GM21717 (cell line): ENCODE data around the gene NEURL1B.

Experiments used
- ATAC-seq: cut with Tn5 transposase; IDR thresholded peaks from one replicate; pipeline ENCODE4 v1.9.1; 2021; ENCODE audit warnings: mild to moderate bottlenecking, moderate library complexity; ENCODE audit not compliant: unreplicated experiment

NEURL1B gene

DNA sequence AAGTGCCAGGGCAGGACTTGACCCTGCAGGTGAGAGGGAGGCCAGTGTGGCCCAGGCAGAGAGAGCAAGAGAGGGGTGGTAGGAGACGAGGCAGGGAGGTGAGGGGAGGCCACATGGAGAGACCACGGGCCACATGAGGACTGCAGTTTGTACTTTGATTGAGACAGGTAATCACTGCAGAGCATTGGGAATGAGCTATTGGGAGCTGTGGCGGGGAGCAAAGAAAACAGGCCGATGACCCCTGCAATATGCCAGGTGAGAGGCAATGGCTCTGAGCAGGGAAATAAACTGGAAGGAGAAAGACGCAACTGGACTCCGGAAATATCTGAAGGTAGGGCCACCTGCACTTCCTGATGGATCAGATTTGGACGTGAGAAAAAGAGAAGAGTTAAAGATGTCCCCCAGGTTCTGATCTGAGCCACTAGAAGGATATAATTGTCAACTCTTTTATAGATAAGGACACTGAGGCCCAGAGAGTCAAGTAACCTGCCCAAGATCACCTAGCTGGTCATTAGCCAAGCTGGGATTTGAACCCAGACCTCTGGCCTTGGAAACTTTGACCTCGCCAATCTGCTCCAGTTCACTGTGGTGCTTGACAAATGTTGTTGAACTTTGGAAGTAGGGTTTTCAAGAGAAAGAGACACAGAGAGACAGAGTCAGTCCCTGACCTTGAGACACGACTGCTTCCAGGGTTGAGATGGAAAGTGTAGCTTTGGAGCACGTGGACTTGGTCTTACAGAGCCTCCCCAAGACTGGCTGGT, 87.6 kb downstream of the NEURL1B start:
- no peak for ATAC-seq

DNA sequence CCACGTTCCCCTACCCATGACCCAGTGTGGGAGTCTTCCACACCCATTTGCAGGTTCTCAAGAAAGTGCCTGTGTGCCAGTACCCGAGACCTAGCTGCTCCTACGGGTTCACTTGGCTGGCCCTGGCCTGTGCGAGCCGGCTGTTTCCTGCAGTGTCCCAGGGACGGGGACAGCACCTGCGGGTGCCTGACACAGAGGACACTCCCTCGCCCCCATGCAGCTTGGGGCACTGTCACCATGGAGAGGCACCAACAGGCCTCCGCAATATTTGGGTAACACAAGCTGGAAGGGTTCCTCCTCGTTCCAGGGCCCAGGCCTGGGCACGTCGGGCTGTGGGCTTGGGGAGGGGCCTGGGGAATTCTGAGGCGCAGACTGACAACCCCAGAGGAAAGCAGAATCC, 88.5 kb downstream of the NEURL1B start:
- ATAC-seq: no peak

DNA sequence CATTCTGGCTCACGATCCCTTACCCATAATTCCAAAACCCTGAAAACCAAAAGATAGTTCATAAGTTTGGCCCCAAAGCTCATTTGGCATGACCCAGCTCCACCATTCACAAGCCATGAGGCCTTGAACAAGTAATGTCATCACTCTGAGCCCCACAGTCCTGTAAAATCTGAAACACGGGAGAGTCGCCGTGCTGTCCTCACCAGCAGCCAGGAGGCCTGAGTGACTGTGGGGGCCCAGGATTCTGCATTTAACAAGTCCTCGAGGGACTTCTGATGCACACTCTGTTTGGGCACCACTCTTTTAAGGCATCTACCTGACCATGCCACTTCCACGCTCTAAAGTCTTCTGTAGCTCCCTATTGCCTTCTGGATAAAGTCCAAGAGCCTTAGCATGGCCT, 89.2 kb downstream of the NEURL1B start:
- no peak for ATAC-seq

DNA sequence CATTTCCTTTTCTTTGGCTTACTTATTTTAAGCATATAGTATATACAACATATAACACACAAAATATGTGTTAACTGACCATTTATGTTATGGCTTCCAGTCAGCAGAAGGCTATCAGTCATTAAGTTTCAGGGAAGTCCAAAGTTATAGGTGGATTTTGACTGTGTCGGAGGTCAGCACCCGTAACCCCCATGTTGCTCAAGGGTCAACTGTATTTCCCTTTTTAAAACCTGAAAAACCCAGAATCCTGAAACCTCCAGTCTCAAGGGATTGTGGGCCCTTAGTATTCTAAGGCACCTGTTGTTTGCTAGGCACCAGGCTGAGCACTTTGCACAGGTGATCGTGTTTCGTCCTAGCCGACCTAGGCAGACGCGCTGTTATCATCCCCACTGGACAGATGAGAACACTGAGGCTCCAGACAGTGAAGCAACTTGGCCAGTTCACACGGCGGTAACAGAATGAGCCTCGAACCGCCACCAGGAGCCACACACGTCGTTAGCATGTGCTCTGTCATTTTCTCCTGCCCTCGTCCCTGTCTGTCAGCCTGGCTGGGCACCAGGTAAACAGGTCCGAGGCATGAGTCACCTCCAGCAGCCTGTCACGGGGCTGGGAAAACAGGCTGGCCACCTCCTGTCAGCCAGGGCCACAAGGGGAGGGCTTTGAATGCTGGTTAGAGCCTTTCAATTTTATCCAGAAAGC, 90.1 kb downstream of the NEURL1B start:
- ATAC-seq: no peak

DNA sequence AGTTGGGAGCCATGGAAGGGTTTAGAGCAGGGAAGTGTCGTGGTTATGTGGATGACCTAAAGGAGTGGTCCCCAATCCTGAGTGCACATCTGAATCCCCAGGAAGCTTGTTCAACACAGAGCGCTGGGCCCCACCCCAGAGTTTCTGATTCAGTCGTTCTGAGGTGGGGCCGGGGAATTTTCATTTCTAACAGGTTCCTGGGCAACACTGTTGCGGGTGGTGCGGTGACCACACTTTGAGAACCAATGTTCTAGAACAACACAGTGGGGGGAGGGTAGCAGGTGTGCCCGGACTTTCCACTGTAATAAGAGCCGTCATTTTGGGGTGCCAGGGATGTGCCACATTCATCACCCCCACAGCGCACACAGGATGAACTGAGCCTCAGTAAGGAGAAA, 90.6 kb downstream of the NEURL1B start:
- no peak for ATAC-seq

DNA sequence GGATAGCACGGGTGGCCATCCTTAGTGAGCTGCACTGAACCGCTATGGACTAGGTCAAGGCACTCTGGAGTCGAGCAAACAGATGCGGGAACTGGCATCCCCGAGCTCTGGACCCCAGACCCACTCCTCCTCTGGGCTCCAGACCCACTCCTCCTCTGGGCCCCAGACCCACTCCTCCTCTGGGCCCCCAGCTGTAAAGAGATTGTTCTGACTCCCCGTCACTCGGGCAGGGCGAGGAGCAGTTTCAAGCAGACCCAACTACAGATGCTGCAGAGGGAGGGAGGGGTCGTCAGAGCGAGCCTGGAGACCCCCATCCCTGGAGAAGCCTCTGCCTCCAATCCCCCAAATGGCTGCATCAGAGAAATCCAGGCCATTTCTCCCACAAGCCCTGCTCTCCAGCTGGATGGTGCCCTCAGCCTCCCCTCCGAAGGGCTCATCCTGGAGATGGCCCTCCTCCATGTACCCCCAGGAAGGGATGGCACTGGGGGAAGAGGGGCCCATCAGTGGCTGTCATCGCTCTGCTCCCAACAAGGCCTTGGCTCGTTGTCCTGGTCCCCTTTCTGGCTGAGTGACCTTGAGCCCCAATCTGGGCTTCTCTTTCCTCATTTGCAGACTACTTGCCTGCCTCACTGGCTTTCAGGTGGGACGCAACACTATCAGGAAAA, 91.3 kb downstream of the NEURL1B start:
- ATAC-seq: no peak

DNA sequence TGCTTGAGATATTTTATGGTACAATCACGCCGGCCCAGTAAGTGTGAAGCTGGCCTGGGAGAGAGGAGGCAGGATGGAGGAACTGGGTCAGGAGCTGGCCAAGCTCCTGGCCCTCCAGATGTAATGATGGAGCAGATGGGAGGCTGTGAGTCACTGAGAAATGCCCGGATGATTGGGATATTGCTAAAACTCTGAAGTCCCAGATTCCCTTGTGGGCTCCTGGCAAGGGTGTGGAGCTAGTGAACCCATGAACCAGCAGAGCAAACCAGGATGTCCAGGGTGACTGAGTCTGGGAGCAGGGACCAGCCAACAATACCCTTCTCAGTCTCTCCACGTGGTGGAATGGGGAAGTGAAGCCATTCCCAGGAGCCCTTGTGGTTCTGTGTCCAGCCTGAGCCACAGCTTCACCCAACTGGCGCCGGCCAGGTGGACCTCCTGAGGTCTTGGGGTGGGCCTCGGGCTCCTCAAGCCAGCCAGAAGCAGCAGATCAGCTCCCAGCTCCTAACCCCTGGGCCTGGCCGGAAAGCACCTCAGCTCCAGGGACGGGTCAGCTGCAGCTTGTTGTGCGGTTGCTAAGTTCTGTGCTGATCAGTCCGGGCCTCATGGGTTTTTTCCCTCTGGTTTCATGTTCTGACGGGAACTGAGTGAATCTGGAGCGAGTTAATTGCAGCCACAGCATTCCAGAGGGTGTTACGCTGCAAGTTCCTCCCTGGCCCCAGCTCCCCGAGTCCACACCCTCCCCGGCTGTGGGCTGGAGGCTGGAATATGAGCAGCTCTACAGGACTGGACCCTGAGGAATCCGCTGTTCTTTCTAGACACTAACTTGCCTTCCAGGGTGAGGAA, 92.3 kb downstream of the NEURL1B start:
- ATAC-seq: no peak

DNA sequence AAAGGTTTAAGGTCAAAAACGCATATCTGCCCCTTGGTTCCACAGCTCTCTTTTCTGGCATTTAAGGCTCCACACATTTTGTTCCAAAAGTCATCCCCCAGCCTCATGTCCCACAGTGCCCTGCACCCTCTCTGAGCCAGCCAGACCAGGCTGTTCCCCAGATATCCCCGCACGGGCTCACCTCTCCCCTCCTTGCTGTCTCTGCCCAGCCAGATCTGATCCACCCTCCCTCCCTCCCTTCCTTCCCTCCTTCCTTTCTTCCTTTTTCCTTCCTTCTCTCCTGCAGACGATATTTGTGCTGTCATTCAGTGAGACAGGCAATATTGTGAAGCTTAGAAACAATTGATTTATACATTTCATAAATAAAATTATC, 92.9 kb downstream of the NEURL1B start:
- ATAC-seq: no peak

DNA sequence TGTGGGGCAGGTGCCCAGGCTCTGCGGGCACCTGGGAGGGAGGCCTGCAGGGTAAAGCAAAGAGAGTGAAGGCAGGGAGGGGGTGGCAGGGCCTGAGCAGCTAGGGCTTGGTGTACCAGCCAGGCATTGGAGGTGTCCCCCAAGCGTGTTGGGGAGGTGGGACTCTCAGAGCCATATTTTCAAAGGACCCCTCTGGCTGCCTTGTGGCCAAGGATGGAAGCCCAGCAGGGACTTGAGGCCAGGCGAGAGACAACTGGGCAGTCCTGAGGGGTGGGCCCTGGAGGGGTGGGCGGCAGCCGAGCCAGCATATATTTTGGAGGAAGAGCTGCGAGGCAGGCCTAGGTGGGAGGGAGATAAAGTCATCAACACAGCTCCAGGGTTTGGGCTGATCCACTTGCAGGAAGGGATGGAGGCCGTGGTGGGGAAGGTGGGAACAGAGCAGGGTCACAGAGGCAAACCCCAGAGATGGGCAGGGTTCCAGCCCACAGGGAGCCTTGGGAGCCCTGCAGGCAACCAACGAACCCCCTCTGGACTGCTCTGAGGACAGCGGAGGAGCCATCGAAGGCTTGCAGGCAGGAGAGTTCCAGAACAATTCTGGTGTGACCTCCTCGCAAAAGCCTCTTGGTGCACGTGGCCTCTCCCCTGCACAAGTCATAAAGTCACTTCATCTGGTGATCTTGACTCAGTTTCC, 94.2 kb downstream of the NEURL1B start:
- ATAC-seq: no peak

DNA sequence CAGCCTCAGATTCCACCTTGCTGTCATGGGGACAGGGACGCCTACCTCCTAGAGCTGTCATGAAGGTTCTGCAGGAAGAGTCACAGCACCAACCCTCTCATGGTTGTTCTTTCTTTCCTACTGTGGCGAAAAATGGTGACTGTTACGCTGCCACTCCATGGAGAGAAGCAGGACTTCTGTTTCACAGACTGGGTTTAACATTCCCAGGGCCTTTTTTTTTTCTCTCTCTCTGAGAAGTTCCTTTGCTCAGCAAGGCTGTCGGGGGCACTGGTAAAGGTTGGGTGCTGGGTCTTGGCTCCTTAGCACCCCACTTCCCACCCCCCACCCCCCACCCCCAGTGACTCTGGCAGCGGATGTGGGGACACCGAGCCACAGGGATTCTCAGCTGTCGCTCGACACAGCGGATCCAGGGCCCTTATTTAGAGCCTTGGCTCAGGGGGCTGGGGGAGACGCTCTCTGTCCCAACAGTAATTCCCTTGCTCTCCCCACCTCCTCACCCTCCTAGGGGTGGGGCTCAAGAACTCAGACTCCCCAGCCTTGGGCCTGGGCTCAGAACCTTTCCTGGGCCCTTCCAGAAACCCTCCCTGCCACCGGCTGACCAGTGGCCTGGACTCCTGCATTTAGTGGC, 95.6 kb downstream of the NEURL1B start:
- no peak for ATAC-seq

DNA sequence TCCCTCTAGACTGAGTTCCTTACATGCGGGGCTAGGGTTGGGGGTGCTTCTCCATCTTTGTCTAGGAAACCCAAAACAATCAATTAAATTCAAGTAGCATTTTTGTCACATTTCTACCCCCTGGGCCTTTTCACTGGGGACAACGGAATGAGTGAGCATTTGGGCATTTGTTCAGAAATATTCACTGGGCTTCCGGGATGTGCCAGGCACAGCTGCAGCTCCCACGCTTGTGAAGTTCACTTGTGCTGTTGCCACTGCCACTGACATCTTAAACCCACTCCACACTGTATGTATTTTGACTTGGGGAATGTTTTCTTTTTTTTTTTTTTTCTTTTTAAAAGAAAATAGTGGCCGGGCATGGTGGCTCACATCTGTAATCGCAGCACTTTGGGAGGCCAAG, 98.3 kb downstream of the NEURL1B start:
- ATAC-seq: no peak

DNA sequence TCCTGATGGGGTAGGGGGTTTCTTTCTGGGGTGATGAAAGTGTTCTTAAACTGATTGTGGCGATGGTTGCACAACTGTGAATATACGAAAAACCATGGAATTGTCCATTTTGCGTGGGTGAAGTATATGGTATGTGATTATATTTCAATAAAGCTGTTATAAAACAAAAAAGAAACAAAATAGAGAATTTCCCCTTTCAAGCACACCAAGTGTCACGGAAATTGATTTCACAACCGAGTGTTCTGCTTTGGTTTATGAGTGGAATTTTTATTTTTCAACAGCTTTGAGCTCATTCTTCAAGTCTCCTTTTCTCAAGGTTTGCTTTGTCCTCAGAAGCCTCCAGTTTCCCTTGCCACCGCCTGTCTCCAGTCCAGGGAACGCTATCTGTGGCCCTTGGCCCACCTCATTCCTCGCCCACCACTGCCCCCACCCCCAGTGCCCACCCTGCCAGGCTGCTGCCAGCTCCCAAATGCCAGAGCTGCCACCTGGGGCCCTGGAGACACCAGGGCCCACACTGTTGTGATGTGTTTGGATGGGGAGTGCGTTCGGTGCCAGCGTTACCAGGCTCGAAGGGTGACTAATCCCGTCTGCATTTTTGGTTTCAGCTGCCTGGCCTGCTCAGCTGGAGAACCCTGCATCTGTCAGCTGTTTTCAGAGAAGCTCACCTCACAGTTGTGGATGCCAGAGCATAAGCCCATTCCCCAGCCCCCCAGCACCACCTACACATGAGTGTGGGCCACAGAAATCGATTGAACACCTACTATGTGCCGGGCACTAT, 99.6 kb downstream of the NEURL1B start:
- no peak for ATAC-seq
